ENCODE data around the gene TRPV4.

DNA sequence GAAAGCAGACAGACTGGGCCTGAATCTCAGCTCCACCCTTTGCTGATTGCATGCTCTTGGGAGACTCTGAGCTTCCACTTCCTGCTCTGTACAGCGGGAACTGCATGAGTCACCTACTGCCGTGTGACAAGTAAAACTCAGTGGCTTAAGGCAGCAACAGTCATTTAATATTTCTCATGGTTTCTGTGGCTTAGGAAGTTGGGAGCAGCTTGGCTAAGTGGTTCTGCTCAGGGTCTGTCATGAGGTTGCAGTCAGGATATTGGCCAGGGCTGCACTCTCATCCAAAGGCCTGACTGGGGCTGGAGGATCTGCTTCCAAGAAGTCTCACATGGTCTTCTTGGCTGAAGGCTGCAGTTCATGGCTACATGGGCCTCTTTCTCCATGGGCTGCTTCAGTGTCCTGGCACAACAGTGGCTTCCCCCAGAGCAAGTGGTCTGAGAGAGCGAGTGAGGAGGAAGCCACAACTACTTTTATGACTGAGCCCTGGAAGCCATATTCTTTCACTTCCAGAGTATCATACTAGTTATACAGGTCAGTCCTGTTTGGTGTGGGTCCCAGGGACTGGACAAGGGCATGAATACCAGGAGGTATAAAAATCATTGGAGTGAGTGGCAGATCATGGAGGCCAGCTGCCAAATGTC is 69.9 kb downstream of the TRPV4 start:
- TF ChIP-seq CTCF (IDR thresholded peaks at IDR 0.05) (no peak), POLR2A (IDR thresholded peaks at IDR 0.05) (no peak)
